Activated CD8-positive, alpha-beta memory T cell treated with anti-CD3 and anti-CD28 coated beads, Interleukin-2, amount 50 U/mL, for 48 hours (primary cell): ENCODE measurements around the gene GDF15.
A peak's percentile ranks its signal among the peaks of the same experiment; 100 is the strongest.
"Not testable (repeated sequence)": the region's sequence is repeated elsewhere in the genome, so short reads cannot be mapped to it uniquely, and the experiment has no call there.

Experiments
- DNase-seq: peaks from one replicate; pipeline ENCODE4 v3.0.0-alpha.2; 2020

Gene GDF15

DNA sequence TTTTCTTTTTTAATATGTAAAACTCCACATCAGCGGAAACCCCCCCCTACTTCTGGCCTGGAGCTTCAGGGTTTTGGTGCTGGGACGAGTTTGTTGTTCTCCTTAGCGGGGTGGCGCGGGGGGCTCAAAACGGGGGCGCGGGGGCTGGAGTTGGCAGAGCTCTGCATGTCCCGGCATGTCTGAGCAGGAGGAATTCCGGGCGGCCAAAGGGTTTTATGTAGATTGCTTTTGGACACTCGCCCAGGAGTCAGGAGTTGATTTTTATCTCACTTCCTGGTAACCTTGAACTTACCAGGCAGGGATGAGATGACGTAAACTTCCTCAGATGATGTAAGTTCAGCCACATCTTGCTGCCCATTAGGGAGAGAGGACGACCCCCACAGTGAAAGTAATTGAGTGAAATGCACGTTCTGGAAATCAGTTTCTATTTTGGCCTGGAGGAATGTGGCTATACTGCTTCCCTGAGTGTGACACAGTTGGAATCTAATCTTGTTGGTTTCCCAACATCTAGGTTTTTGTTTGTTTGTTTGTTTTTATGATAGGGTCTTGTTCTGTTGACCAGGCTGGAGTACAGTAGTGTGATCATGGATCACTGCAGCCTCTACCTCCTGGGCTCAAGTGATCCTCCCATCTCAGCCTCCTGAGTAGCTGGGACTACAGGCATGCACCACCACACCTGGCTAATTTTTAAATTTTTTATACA lies 21.0 kb upstream of the GDF15 start:
- no peak for DNase-seq

GRCh38 chr19:18366021-18366435 lies 19.9 kb upstream of the GDF15 start:
- DNase-seq: no peak

DNA sequence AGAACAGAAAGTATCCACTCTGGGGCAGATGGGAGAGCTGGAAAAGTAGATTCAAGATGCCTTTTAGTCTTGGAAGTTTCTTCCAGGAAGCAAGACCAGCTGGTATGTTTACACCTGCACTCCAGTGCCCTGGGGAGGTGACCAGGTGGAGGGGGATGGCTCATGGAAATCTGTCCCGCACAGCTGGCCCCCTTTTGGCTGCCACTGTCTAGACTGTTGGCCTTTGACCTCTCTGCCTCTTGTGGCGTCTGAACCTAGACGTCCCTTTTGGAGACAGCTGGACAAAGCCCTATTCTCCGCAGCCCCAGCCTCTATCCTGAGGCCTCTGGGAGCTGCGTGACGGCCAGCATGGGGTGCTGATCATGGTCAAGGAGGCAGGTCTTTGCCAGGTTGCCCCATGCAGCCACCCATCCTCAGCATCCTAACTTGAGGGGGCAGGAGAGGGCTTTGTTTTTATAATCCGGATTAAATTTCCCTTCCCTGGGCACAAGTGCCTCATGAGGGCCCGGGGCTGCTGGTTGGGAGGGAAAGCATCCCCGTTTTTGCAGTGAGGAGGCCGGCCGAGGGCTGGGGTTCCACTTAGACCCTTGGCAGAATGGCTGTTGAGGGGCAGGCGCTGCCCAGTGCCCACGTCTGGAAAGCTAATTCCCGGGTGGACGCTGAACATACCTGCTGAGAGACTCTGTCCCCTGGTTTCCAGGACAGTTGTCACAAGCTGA lies 17.3 kb upstream of the GDF15 start:
- DNase-seq: no peak

GRCh38 chr19:18373407-18373891 lies 12.5 kb upstream of the GDF15 start:
- no peak for DNase-seq

DNA sequence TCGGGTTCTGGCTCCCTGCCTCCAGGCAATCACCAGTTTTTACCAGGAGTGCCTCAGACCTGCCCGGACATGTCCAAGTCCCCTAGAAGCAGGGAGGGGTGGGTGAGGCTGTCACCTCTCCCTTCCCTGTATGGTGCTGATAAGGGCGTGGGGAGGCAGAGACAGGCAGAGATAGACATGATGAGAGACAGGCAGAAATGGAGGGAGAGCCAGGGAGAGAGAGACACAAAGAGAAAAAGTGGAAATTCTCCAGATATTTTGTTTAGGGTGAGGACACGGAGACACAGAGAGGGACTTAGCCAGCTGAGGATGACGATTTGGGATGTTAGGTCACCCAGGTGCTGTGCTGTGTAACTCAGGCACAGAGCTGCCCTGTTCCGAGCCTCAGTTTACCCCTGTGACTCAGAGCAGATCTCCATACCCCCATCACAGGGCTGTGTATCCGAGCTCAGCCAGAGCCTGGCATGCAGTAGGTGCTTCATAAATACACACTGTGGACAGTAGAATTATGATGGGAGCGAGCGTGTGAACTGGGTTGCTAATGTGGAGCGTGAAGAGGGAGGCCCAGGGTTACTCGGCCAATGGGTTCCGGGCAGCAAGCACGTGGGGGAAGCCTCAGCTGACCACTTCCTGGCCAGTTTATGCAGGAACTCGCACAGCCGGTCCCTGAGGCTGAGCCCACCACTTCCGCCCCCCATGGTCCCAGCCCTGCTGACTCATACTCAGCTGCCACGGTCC lies 11.9 kb upstream of the GDF15 start:
- peak; percentile 77 for DNase-seq

DNA sequence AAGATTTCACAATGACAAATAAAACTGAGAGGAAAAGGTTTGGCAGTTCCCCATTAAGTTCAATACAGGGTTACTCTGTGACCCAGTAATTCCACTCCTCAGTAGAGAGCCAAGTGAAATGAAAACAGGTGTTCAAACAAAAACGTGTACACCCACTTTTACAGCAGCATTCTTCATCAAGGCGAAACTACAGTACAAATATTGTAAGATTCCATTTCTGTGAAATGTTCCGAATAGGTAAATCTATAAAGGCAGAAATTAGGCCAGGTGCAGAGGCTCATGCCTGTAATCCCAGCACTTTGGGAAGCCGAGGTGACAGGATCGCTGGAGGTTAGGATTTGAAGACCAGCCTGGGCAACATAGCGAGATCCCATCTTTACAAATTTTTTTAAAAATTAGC lies 8.9 kb upstream of the GDF15 start:
- no peak for DNase-seq

DNA sequence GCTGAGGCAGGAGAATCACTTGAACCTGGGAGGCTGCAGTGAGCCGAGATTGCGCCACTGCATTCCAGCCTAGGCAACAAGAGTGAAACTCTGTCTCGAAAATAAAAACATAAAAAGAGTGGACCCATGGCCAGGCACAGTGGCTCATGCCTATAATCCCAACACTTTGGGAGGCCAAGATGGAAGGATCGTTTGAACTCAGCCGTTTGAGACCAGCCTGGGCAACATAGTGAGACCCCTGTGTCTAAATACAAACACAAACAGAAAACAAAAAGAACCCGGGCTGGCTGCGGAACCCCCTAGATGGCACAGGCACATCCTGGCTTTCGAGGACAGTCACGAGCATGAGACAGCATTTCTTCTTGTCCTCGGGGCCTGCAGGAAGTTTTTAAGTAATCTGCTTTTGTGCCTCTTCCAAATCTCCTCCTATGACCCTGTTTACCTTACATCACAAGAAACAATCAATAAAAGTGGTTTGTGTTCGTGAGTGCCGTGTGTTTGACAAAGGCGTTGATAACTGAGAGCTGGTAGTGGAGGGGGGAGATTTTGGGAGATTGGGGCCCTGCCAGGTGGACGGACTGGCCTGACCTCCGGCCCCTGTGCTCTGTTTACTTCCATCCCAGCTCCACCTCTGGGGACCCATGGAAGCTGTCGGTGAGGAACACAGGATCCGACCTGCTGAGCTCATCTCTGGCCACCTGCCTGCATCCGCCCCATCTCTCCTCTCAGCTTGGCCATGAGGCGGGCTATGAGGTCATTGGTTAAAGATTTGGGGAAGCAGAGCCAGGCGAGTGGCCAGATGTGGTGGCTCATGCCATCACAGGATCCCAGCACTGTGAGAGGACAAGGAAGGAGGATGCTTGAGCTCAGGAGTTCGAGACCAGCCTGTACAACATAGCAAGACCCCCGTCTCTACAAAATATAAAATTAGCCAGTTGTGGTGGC lies 5.9 kb upstream of the GDF15 start:
- no peak for DNase-seq

- DNase-seq: no peak
Observed at GRCh38 chr19:18380843-18381242, 5.1 kb upstream of the GDF15 start.

GRCh38 chr19:18383622-18384021 lies 2.3 kb upstream of the GDF15 start:
- DNase-seq: not testable (repeated sequence)

DNA sequence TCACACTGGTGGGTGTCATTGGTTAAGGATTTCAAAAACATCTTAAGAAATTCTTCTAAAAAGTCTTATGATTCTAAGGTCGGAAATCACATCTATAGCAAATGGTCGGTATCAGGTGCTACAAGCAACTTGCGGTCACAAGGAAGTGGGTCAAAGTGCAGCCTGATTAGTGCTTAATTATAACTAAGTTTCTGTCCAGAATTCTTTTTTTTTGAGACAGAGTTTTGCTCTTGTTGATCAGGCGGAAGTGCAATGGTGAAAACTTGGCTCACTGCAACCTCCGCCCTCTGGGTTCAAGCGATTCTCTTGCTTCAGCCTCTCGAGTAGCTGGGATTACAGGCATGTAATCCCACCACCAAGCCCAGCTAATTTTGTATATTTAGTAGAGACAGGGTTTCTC lies 1.2 kb upstream of the GDF15 start:
- DNase-seq: no peak

GRCh38 chr19:18385359-18385674 lies 641 bp upstream of the GDF15 start:
- no peak for DNase-seq

GRCh38 chr19:18386543-18387271 lies 749 bp downstream of the GDF15 start:
- DNase-seq: no peak

DNA sequence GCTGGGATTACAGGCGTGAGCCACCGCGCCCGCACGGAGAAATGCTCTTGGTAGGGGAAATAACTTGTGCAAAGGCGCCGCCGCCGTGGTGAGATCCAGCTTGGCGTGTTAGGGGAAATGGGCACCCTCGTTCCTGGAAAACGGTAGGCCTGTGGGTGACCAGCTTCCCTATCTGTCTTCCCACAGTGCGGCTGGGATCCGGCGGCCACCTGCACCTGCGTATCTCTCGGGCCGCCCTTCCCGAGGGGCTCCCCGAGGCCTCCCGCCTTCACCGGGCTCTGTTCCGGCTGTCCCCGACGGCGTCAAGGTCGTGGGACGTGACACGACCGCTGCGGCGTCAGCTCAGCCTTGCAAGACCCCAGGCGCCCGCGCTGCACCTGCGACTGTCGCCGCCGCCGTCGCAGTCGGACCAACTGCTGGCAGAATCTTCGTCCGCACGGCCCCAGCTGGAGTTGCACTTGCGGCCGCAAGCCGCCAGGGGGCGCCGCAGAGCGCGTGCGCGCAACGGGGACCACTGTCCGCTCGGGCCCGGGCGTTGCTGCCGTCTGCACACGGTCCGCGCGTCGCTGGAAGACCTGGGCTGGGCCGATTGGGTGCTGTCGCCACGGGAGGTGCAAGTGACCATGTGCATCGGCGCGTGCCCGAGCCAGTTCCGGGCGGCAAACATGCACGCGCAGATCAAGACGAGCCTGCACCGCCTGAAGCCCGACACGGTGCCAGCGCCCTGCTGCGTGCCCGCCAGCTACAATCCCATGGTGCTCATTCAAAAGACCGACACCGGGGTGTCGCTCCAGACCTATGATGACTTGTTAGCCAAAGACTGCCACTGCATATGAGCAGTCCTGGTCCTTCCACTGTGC lies 2.4 kb downstream of the GDF15 start:
- DNase-seq: peak; percentile 98

- no peak for DNase-seq
Observed at GRCh38 chr19:18388960-18389725, 3.2 kb downstream of the GDF15 start.

GRCh38 chr19:18389726-18390064 lies 3.7 kb downstream of the GDF15 start:
- no peak for DNase-seq

DNA sequence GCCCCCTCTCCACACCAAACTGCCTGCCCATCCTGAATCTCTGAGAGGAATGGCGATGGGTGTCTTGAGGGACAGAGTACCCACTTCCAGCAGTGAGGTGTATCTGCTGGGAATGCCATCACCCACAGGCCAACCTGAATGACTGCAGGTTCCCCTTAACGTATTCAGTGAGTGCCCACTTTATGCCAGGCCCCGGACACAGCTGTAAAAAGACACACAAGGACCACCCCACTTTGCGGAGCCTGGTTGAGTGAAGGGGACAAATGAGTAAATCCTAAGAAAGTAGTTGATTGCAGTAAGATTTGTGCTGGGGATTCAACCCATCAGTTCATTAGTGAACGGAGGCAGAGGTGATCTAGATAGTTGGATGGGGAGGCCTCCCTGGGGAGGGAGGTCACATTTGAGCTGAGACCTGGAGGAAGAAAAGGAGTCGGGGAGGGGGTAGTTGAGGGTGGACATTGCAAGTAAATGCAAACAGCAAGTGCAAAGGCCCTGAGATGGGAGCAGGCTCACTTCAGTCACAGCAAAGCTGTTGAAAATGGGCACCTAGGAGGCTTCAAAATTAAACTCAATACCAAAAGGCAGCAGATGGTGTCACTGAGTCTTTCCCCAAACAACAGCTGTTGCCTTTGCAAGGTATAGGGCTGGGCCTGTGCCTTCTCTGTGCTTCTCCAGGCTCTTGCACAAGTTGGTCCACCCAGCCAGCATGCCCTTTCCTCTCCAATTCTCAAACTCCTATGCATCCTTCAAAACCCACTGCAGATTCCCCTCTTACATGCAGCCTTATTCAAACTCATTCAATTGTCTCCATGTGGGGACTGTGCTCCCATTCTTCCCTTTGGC lies 4.3 kb downstream of the GDF15 start:
- DNase-seq: no peak

- no peak for DNase-seq
Observed at GRCh38 chr19:18391509-18392075, 5.6 kb downstream of the GDF15 start.

DNA sequence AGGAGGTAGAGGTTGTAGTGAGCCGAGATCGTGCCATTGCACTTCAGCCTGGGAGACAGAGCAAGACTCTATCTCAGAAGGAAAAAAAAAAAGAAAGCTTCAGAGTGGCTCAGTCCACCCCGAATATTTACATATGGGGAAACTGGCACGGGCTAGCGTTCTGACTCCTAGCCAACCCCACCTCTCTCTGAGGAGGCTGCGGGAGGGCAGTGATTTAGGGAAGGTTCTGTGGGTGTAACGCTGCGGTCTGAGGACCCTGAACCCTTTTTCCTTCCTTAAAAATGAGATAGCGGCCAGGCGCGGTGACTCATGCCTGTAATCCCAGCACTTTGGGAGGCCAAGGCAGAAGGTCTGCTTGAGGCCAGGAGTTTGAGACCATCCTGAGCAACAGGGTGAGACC lies 6.5 kb downstream of the GDF15 start:
- DNase-seq: no peak

- DNase-seq: no peak
Observed at GRCh38 chr19:18392926-18393325, 7.0 kb downstream of the GDF15 start.
